HG02981 (cell line): ENCODE measurements around the gene HSPE1.
"Not testable (repeated sequence)": the region's sequence is repeated elsewhere in the genome, so short reads cannot be mapped to it uniquely, and the experiment has no call there.

ENCODE experiments used
- ATAC-seq: cut with Tn5 transposase; IDR thresholded peaks from one replicate; pipeline ENCODE4 v1.9.1; 2021; ENCODE audit warnings: mild to moderate bottlenecking, moderate library complexity; ENCODE audit not compliant: unreplicated experiment

The HSPE1 gene

DNA sequence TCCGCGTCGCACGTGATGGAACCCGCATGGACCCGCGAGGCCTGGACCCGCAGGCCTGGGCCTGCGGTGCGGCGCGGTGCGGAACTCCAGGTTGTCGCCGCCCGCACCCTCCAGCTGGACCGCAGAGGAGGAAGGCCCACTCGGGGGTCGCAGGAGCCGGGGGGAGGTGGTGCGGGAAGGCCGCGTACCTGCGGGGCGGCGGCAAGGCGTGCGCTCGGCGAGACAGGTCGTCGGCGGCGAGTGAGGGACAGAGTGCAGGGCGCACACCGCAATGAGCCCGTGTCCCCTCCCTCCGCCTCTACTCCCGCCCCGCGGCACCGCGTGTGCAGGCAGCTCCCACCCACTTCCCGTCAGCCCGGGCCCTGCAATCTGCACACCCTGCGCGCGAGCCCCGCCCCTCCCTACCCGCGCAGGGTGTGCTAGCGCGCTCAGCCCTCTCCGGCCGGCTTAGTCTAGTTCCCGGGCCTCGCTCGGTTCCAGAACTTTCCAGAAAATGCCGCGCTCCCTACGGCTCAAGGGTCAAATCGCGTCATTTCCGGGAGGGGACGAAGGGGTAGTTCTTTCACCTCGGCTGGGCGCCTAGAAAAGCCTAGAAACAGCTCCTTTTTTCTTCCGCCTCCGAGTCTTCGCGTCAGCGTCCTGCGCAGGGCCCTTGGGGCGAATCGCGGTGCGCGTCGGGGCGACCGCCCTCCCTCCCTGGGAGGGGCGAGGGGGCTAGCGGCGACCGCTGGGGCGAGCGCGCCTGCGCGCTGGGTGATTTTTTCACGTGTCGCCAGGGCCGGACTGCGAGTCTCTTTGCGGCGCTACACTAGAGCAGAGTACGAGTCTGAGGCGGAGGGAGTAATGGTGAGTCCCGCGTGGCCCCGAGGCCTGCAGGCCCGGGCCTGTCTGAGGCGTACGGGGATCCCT, at the start of gene HSPE1, which contains the start of gene HSPD1:
Gene HSPE1, plus strand, starts transcription at position 786 of the 909 bp plus-strand sequence. Its CDS starts 58 bp downstream, at position 844.
Gene HSPD1, minus strand, starts transcription at position 247 of the 909 bp plus-strand sequence. CDS start 992 bp downstream, outside the sequence.
- peak; percentile 79 for ATAC-seq

DNA sequence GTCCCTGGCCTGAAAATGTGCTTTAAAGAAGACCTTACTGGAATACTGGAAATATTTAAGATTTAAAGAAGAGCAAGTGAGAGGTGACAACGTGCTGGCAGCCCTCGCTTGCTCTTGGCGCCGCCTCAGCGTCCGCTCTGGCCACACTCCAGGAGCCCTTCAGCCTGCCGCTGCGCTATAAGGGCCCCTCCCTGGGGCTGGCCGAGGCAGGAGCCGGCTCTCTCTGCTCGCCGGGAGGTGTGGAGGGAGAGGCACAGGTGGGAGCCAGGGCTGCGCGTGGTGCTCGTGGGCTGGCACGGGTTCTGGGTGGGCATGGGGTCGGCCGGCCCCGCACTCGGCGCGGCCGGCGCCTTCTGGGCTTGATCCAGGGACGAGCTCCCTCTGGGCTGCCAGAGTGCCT, 49.7 kb upstream of the HSPE1 start:
- ATAC-seq, result no peak

- ATAC-seq, result not testable (repeated sequence)
Observed at GRCh38 chr2:197450935-197451358, 49.2 kb upstream of the HSPE1 start.

DNA sequence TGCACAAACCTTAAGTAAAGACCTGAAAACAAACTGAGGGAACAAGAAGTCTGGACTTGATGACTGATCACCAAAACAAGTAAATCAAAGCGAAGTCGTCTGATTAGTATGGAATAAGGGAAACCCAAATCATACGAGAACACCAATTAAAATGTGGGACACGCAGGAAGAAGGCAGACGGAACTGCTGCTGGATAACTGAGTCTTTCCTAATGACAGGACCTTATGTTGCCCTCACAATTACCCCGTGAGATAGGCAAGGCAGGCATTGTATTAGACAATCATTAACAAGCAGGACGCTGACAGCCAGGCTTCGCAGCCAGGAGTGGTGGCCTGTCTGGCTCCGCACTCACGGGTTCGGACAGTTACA, 47.4 kb upstream of the HSPE1 start:
- no peak for ATAC-seq

GRCh38 chr2:197453123-197453913, 46.9 kb upstream of the HSPE1 start, which contains the start of gene COQ10B:
TSS of gene COQ10B (plus strand) at chr2:197453552. CDS start at chr2:197453561, 9 bp downstream.
- peak; percentile 92 for ATAC-seq

DNA sequence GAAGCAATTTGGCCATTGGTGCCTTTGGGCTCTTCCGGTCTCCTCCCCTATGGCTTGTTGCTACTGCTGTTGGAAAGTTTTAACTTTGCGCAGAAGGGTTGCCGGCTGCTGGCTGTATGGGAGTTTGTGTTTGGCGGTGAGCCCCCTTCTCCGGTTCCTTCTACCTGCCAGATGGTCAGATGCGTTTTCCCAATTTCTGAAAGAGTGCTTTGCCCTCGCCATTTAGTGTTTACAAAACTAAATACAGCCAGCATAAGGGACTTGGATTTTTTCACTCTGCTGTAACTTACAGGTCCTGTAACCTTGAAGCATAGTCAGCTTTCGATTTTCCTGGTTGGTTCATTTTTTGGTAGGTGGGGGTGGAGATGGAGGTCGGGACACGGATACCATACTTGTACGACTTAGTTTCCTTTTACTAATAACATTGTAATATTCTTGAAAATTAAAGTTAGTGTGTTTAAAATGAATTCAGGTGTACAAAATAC, 46.2 kb upstream of the HSPE1 start:
- ATAC-seq, result peak; percentile 25

- no peak for ATAC-seq
Observed at GRCh38 chr2:197454923-197455322, 45.3 kb upstream of the HSPE1 start.

DNA sequence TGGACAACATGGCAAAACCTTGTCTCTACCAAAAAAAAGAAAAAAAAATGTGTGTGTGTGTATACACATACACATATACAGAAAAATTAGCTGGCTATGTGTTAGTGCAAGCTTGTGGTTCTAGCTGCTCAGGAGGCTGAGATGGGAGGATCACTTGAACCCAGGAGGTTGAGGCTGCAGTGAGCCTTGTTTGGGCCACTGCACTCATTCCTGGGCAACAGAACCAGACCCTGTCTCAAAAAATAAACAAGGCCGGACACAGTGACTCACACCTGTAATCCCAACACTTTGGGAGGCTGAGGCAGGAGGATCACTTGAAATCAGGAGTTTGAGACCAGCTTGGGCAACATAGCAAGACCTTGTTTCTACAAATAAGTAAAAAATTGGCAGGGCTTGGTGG, 44.8 kb upstream of the HSPE1 start:
- ATAC-seq, result no peak

- ATAC-seq, result no peak
Observed at GRCh38 chr2:197460649-197461048, 39.5 kb upstream of the HSPE1 start.

DNA sequence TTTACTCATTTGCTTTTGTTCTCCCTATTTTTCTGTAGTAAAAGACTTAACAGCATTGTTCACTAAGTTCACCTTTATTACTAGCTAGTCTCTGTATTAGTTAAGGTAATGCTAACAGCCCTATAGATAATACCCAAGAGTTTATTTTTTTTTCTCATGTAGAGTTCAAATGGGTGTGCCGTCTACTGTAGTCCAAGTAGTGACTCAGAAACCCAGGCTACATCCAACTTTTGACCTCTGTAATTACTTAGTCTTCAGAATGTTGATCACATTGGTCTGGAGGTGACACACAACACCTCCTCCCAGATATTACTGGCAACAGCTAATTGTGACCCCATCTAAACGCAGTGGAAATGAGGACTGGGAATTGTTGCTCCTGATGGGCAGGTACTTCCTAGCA, 39.1 kb upstream of the HSPE1 start:
- no peak for ATAC-seq

GRCh38 chr2:197464175-197464574, 36.0 kb upstream of the HSPE1 start:
- ATAC-seq, result no peak

DNA sequence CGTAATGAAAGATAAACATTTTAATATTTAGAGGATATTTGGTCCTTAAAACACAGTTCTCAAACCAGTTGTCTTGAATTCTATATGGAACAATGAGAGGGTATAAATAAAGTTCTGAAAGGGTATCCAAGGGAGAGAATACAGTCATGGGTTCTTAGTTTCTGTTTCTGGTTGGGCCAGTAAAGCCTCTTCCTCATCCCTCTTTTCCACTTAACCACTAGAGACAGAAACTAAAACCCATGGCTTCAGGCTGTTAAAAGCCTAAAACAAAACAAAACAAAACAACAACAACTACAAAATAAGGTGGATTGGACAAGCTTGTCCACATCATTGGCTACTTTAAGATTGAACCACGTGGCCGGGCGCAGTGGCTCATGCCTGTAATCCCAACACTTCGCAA, 28.0 kb upstream of the HSPE1 start:
- no peak for ATAC-seq

- no peak for ATAC-seq
Observed at GRCh38 chr2:197477797-197478196, 22.4 kb upstream of the HSPE1 start.

GRCh38 chr2:197480165-197481036, 19.8 kb upstream of the HSPE1 start:
- ATAC-seq, result no peak

DNA sequence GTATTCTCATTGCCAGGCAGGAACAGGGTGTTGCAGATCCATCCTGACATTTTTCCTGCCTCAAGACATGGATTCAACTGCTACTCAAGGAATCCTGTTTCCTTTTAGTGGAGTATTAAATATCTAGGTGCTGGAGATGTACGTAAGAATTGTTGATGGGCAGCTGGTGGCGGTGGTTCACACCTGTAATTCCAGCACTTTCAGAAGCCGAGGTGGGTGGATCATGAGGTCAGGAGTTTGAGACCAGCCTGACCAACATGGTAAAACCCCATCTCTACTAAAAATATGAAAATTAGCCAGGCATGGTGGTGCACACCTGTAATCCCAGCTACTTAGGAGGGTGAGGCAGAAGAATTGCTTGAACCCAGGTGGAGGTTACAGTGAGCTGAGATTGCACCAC, 15.9 kb upstream of the HSPE1 start:
- not testable (repeated sequence) for ATAC-seq

GRCh38 chr2:197486175-197486574, 14.0 kb upstream of the HSPE1 start:
- no peak for ATAC-seq

DNA sequence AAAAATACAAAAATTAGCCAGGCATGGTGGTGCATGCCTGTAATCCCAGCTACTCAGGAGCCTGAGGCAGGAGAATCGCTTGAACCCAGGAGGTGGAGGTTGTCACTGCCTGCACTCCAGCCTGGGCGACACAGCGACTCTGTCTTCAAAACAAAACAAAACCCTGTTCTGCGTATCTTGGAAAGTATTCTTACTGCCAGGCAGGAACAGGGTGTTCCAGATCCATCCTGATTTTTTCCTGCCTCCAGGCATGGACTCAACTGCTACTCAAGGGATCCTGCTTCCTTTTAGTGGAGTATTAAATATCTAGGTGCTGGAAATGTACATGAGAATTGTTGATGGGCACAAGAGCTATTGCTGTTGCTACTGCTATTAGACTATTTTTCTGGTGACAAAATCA, 12.8 kb upstream of the HSPE1 start:
- no peak for ATAC-seq

- ATAC-seq, result no peak
Observed at GRCh38 chr2:197495433-197496134, 4.6 kb upstream of the HSPE1 start.

DNA sequence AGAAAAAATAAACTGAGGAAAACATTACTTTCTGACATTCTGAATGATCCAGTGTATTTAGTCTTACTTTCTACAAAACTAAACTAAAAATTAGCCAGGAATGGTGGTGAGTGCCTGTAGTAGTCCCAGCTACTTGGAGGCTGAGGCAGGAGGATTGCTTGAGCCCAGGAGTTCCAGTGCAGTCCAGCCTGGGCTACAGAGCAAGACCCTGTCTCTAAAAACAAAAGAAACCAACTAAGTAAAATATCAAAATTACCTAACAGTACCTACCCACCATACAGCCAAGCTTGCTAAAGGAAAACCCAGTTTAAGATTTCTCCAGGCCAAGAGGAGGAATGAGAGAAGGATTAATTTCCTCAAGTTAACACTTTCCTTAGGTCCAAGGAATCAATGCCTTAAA, 3.5 kb upstream of the HSPE1 start:
- no peak for ATAC-seq

DNA sequence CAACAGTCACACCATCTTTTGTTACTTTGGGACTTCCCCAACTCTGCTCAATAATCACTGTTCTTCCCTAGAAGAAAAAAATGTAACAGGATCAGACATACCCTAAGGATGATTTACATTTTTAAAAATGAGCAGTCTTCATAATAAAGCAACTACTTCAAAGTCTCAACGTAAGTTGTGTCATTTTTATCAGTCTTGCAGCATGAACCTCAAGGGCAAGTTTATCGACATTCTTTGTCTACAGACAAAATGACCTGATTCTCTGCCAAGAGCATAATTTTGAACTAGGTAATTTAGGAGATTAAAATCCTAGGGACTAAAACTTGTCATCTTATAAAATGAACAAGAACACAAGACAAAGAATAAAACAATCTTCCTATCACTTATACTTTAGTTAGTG, 2.9 kb upstream of the HSPE1 start:
- no peak for ATAC-seq
